GM19395 (cell line): ENCODE data around the gene RBMS3.

Experiments used
- ATAC-seq: cut with Tn5 transposase; IDR thresholded peaks from one replicate; pipeline ENCODE4 v1.9.1; 2021; ENCODE audit warnings: mild to moderate bottlenecking, moderate library complexity; ENCODE audit not compliant: unreplicated experiment

Gene RBMS3

GRCh38 chr3:29608414-29609327 is 327.8 kb downstream of the RBMS3 start:
- no peak for ATAC-seq

- no peak for ATAC-seq
These were observed 328.5 kb downstream of the RBMS3 start for GRCh38 chr3:29609328-29609811.

GRCh38 chr3:29610781-29611180 is 329.9 kb downstream of the RBMS3 start:
- ATAC-seq: no peak

GRCh38 chr3:29611252-29611651 is 330.4 kb downstream of the RBMS3 start:
- no peak for ATAC-seq

- ATAC-seq: no peak
These were observed 331.7 kb downstream of the RBMS3 start for GRCh38 chr3:29612536-29612935.

- no peak for ATAC-seq
These were observed 334.1 kb downstream of the RBMS3 start for GRCh38 chr3:29614954-29615353.

- no peak for ATAC-seq
These were observed 337.8 kb downstream of the RBMS3 start for GRCh38 chr3:29618395-29619282.

GRCh38 chr3:29619676-29620075 is 338.8 kb downstream of the RBMS3 start:
- no peak for ATAC-seq

- no peak for ATAC-seq
These were observed 346.6 kb downstream of the RBMS3 start for GRCh38 chr3:29627136-29628117.

- no peak for ATAC-seq
These were observed 347.9 kb downstream of the RBMS3 start for GRCh38 chr3:29628795-29629194.

GRCh38 chr3:29635888-29636287 is 355.0 kb downstream of the RBMS3 start:
- ATAC-seq: no peak

GRCh38 chr3:29637068-29637467 is 356.2 kb downstream of the RBMS3 start:
- no peak for ATAC-seq

GRCh38 chr3:29639578-29640290 is 358.9 kb downstream of the RBMS3 start:
- no peak for ATAC-seq

- ATAC-seq: no peak
These were observed 361.6 kb downstream of the RBMS3 start for GRCh38 chr3:29642393-29643033.

GRCh38 chr3:29643034-29643425 is 362.2 kb downstream of the RBMS3 start:
- ATAC-seq: no peak

GRCh38 chr3:29644261-29644660 is 363.4 kb downstream of the RBMS3 start:
- ATAC-seq: no peak

- ATAC-seq: no peak
These were observed 364.2 kb downstream of the RBMS3 start for GRCh38 chr3:29644956-29645636.

- ATAC-seq: no peak
These were observed 365.2 kb downstream of the RBMS3 start for GRCh38 chr3:29646043-29646442.
